HepG2 (cell line): ENCODE data around the gene TMBIM1. TPM values are rescaled to one million over a fixed set of nuclear protein-coding genes. Genes with fewer than 3 reads are reported as not detected.
A peak's percentile ranks its signal among the peaks of the same experiment; 100 is the strongest.

Source experiments
- AGO2 ChIP-seq: fragments of 200-400 bp; formaldehyde crosslinking; optimal IDR thresholded peaks from 2 replicates; pipeline ENCODE3; 2017; ENCODE audit warnings: mild to moderate bottlenecking, low read depth, low read length, moderate library complexity
- ATF2 ChIP-seq: sonication (generic); formaldehyde crosslinking; IDR thresholded peaks from 2 replicates; pipeline ENCODE4 v1.4.0; 2020; ENCODE audit warnings: missing genetic modification reagents
- CEBPG ChIP-seq: IDR thresholded peaks from 2 replicates; pipeline ENCODE4 v1.6.1; 2016
- FOXK1 ChIP-seq: sonication (generic); formaldehyde crosslinking; IDR thresholded peaks from 2 replicates; pipeline ENCODE4 v1.4.0; 2020; ENCODE audit warnings: low read depth, missing genetic modification reagents, borderline replicate concordance
- GFI1 ChIP-seq: sonication (generic); formaldehyde crosslinking; IDR thresholded peaks from 2 replicates; pipeline ENCODE4 v1.5.0; 2020; ENCODE audit warnings: missing genetic modification reagents, mild to moderate bottlenecking, borderline replicate concordance
- HMG20A ChIP-seq: IDR thresholded peaks from 2 replicates; pipeline ENCODE4 v1.6.1; 2016; ENCODE audit warnings: borderline replicate concordance
- MAFF ChIP-seq: IDR thresholded peaks from 2 replicates; pipeline ENCODE4 v1.6.1; 2011; ENCODE audit warnings: low read depth, low read length, improper control_type of control experiment
- NFATC3 ChIP-seq: sonication (generic); formaldehyde crosslinking; IDR thresholded peaks from 2 replicates; pipeline ENCODE4 v1.5.1; 2020; ENCODE audit warnings: mild to moderate bottlenecking, missing genetic modification reagents
- NFIC ChIP-seq: IDR thresholded peaks from 2 replicates; pipeline ENCODE4 v1.6.1; 2012; ENCODE audit warnings: mild to moderate bottlenecking, low read length, inconsistent platforms
- NFYB ChIP-seq: sonication (generic); formaldehyde crosslinking; IDR thresholded peaks from 2 replicates; pipeline ENCODE4 v1.4.0; 2020; ENCODE audit warnings: missing genetic modification reagents
- NONO ChIP-seq, 2 experiments: fragments of 450-650 bp in 1 of 2; sonication (generic) in 1 of 2; formaldehyde crosslinking in 1 of 2; IDR thresholded peaks in 1 of 2; conservative IDR thresholded peaks in 1 of 2; 2 replicates each; pipeline versions ENCODE4 v1.6.1 to v1.8.0; 2017 to 2022; ENCODE audit warnings: mild to moderate bottlenecking in 1 of 2, missing genetic modification reagents in 1 of 2, moderate library complexity in 1 of 2
- PRDM10 ChIP-seq: sonication (generic); formaldehyde crosslinking; IDR thresholded peaks from 2 replicates; pipeline ENCODE4 v1.4.0; 2020; ENCODE audit warnings: low read depth, missing genetic modification reagents
- PREB ChIP-seq: sonication (generic); formaldehyde crosslinking; IDR thresholded peaks from 2 replicates; pipeline ENCODE4 v1.4.0; 2020; ENCODE audit warnings: missing genetic modification reagents
- RAD21 ChIP-seq: fragments of 450-650 bp; formaldehyde crosslinking; IDR thresholded peaks from 2 replicates; pipeline ENCODE4 v1.5.0; 2020; ENCODE audit warnings: mild to moderate bottlenecking
- RBFOX2 ChIP-seq: fragments of 200-400 bp; formaldehyde crosslinking; IDR thresholded peaks from 2 replicates; pipeline ENCODE4 v1.6.1; 2017; ENCODE audit warnings: low read depth, mild to moderate bottlenecking, low read length
- SATB2 ChIP-seq: sonication (generic); formaldehyde crosslinking; IDR thresholded peaks from 2 replicates; pipeline ENCODE4 v1.5.0; 2020; ENCODE audit warnings: missing genetic modification reagents
- SKI ChIP-seq: fragments of 450-650 bp; IDR thresholded peaks from one replicate; pipeline ENCODE4 v1.6.1; 2018; ENCODE audit warnings: mild to moderate bottlenecking; ENCODE audit not compliant: partially characterized antibody
- ZBTB21 ChIP-seq: sonication (generic); formaldehyde crosslinking; IDR thresholded peaks from 2 replicates; pipeline ENCODE4 v1.4.0; 2020; ENCODE audit warnings: missing genetic modification reagents
- ZNF160 ChIP-seq: sonication (generic); formaldehyde crosslinking; IDR thresholded peaks from 2 replicates; pipeline ENCODE4 v1.8.0; 2022; ENCODE audit warnings: mild to moderate bottlenecking, inconsistent platforms, missing genetic modification reagents
- ZSCAN31 ChIP-seq: sonication (generic); formaldehyde crosslinking; IDR thresholded peaks from 2 replicates; pipeline ENCODE4 v1.5.0; 2020; ENCODE audit warnings: low read depth, mild to moderate bottlenecking, missing genetic modification reagents
- polyA plus RNA-seq, 8 experiments: library from polyadenylated mRNA; depleted of rRNA in 3 of 8; stranded (reverse) in 7 of 8; unstranded in 1 of 8; fragments of >200 nt; fragmentation: Illumina TruSeq in 4 of 8; extraction: Trizol in 4 of 8; gene quantifications; 2 replicates each; pipeline versions ENCODE4 v1.2.1 to v1.2.3, GENCODE V29; 2011 to 2016; ENCODE audit warnings: low read depth in 4 of 8, missing spikeins in 1 of 8, mixed read lengths in 1 of 8; ENCODE audit not compliant: insufficient read depth in 1 of 8
- total RNA-seq, 5 experiments: library from RNA; depleted of rRNA; stranded (reverse); fragments of >200 nt; fragmentation: Illumina TruSeq; extraction: Trizol; gene quantifications; 2 replicates each; pipeline ENCODE4 v1.2.3, GENCODE V29; 2016; ENCODE audit warnings: low read depth in 1 of 5
- TF ChIP-seq, protein P1 (sequence below): sonication (generic); formaldehyde crosslinking; IDR thresholded peaks from 2 replicates; pipeline ENCODE4 v1.5.0; 2020; ENCODE audit warnings: mild to moderate bottlenecking, missing genetic modification reagents

Gene TMBIM1
- total and polyA plus RNA-seq, 2 of the 13 experiments (the other 11 are each of a cell fraction or from before 2014, with no cell fraction given), result 127 to 139 TPM

GRCh38 chr2:218269900-218270720 lies 22.2 kb downstream of the TMBIM1 start, which contains the start of the genes AAMP and PNKD (continued):
- TF ChIP-seq AGO2 (peak; percentile 64), SATB2 (CRISPR knock-in tag) (0 out of 2 replicates have a peak, but pooled peaks have one; percentile 29), RAD21 (peak; percentile 40), RBFOX2 (peak; percentile 93), NFYB (CRISPR knock-in tag) (peak; percentile 98), MAFF (no peak), ZSCAN31 (CRISPR knock-in tag) (peak; percentile 92), ATF2 (CRISPR knock-in tag) (peak; percentile 68), PRDM10 (CRISPR knock-in tag) (peak; percentile 73; the same call in 1 of the 2 replicates), FOXK1 (peak; percentile 99), GFI1 (CRISPR knock-in tag) (peak; percentile 11; the same call in 1 of the 2 replicates), ZBTB21 (CRISPR knock-in tag) (no peak), NFIC (no peak), PREB (CRISPR knock-in tag) (0 out of 2 replicates have a peak, but pooled peaks have one; percentile 49), NONO (IDR thresholded peaks at IDR 0.05) (no peak), NONO (CRISPR knock-in tag; conservative IDR thresholded peaks at IDR 0.05) (peak; percentile 23), ZNF160 (CRISPR knock-in tag) (0 out of 2 replicates have a peak, but pooled peaks have one; percentile 59), CEBPG (CRISPR knock-in tag) (peak; percentile 47), NFATC3 (no peak), HMG20A (no peak; the same call in 1 of the 2 replicates), SKI (peak; percentile 6)
- TF ChIP-seq, protein P1, sequence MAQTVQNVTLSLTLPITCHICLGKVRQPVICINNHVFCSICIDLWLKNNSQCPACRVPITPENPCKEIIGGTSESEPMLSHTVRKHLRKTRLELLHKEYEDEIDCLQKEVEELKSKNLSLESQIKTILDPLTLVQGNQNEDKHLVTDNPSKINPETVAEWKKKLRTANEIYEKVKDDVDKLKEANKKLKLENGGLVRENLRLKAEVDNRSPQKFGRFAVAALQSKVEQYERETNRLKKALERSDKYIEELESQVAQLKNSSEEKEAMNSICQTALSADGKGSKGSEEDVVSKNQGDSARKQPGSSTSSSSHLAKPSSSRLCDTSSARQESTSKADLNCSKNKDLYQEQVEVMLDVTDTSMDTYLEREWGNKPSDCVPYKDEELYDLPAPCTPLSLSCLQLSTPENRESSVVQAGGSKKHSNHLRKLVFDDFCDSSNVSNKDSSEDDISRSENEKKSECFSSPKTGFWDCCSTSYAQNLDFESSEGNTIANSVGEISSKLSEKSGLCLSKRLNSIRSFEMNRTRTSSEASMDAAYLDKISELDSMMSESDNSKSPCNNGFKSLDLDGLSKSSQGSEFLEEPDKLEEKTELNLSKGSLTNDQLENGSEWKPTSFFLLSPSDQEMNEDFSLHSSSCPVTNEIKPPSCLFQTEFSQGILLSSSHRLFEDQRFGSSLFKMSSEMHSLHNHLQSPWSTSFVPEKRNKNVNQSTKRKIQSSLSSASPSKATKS (CRISPR knock-in tag), result peak; percentile 32; the same call in 1 of the 2 replicates
